Suprapubic skin (tissue), 4 donors: ENCODE data around the gene PTPRA. TPM values are rescaled to one million over a fixed set of nuclear protein-coding genes. Genes with fewer than 3 reads are reported as not detected.

Source experiments
- DNase-seq, 2 donors: peaks; one replicate each; pipeline ENCODE4 v3.0.0-alpha.2; 2019; ENCODE audit warnings: low spot score in 2 of 2
- H3K27ac ChIP-seq: fragments of 200-600 bp; sonication (generic); one replicate; pipeline ENCODE4 v1.5.1; 2019
- H3K27me3 ChIP-seq: fragments of 200-600 bp; sonication (generic); one replicate; pipeline ENCODE4 v1.5.1; 2019
- H3K36me3 ChIP-seq: fragments of 200-600 bp; sonication (generic); one replicate; pipeline ENCODE4 v1.5.1; 2019
- H3K4me1 ChIP-seq: fragments of 200-600 bp; sonication (generic); one replicate; pipeline ENCODE4 v1.5.1; 2019
- H3K4me3 ChIP-seq: fragments of 200-600 bp; sonication (generic); one replicate; pipeline ENCODE4 v1.5.1; 2019; ENCODE audit warnings: mild to moderate bottlenecking
- H3K9me3 ChIP-seq: fragments of 200-600 bp; sonication (generic); one replicate; pipeline ENCODE4 v1.5.1; 2019
- EP300 ChIP-seq: sonication (generic); formaldehyde crosslinking; IDR thresholded peaks from one replicate; pipeline ENCODE4 v1.6.1; 2017; ENCODE audit warnings: antibody characterized with exemption
- POLR2A ChIP-seq, 2 donors: fragments of 450-650 bp; IDR thresholded peaks; one replicate each; pipeline ENCODE4 v1.6.1; 2017; ENCODE audit warnings: antibody characterized with exemption in 2 of 2, mild to moderate bottlenecking in 2 of 2, moderate library complexity in 2 of 2
- POLR2AphosphoS5 ChIP-seq, 3 donors: sonication (generic); formaldehyde crosslinking; IDR thresholded peaks; one replicate each; pipeline ENCODE4 v1.6.1; 2017; ENCODE audit warnings: antibody characterized with exemption in 3 of 3
- WGBS: methylation state at CpG from one replicate; pipeline ENCODE4 v1.1.5; 2018; 5-methylcytosine and 5-hydroxymethylcytosine counted together
- total RNA-seq, 4 donors: library from RNA; depleted of rRNA; stranded (reverse); fragments of >200 nt; gene quantifications; one replicate each; pipeline ENCODE4 v1.1.0, GENCODE V29; 2016
- TF ChIP-seq, protein P1 (sequence below), 2 donors: fragments of 200-600 bp in 1 of 2; fragments of 450-650 bp in 1 of 2; sonication (generic) in 1 of 2; IDR thresholded peaks; one replicate each; pipeline ENCODE4 v1.5.1; 2016 to 2019; ENCODE audit warnings: antibody characterized with exemption in 2 of 2, mild to moderate bottlenecking in 1 of 2, moderate library complexity in 1 of 2

PTPRA gene
- total RNA-seq, 4 donors from 2014 or later = 47.7 to 83.0 (median 73.4) TPM

DNA sequence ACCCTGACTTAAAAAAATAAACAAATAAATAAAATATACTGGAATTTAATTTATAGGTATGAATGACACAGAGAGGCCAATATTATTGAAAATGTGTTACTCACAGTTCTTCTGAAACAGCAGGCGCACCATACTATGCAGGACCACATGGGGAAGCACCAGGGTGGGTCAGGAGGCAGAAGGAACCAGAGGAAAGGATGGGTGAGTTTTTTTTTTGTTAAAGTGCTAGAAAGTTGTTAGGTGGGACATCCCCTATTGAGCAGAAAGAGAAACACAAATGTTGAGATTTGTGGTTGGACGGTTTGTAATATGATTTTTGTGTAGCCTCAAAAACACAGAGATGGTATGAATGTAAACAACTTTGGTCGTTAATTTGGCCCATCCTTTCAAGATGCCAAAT is 26.0 kb downstream of the PTPRA start:
- H3K9me3 ChIP-seq = no peaks in the 10 kb centered on the region
- DNase-seq = no peak
- TF ChIP-seq POLR2A (IDR thresholded peaks at IDR 0.05) (no peak), EP300 (no peak), POLR2AphosphoS5 (IDR thresholded peaks at IDR 0.05) (no peak)
- TF ChIP-seq, protein P1, sequence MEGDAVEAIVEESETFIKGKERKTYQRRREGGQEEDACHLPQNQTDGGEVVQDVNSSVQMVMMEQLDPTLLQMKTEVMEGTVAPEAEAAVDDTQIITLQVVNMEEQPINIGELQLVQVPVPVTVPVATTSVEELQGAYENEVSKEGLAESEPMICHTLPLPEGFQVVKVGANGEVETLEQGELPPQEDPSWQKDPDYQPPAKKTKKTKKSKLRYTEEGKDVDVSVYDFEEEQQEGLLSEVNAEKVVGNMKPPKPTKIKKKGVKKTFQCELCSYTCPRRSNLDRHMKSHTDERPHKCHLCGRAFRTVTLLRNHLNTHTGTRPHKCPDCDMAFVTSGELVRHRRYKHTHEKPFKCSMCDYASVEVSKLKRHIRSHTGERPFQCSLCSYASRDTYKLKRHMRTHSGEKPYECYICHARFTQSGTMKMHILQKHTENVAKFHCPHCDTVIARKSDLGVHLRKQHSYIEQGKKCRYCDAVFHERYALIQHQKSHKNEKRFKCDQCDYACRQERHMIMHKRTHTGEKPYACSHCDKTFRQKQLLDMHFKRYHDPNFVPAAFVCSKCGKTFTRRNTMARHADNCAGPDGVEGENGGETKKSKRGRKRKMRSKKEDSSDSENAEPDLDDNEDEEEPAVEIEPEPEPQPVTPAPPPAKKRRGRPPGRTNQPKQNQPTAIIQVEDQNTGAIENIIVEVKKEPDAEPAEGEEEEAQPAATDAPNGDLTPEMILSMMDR (IDR thresholded peaks at IDR 0.05) = no peak
- H3K27me3 ChIP-seq = no peaks in the 10 kb centered on the region
- WGBS = 93% methylated on average over 3 of the region's 3 CpGs
- H3K4me1 ChIP-seq = peaks cover 3% of the 10 kb centered on the region
- H3K27ac ChIP-seq = no peak overlapping the region
- no peaks in the 10 kb centered on the region for H3K36me3 ChIP-seq
- H3K4me3 ChIP-seq = no peak overlapping the region

DNA sequence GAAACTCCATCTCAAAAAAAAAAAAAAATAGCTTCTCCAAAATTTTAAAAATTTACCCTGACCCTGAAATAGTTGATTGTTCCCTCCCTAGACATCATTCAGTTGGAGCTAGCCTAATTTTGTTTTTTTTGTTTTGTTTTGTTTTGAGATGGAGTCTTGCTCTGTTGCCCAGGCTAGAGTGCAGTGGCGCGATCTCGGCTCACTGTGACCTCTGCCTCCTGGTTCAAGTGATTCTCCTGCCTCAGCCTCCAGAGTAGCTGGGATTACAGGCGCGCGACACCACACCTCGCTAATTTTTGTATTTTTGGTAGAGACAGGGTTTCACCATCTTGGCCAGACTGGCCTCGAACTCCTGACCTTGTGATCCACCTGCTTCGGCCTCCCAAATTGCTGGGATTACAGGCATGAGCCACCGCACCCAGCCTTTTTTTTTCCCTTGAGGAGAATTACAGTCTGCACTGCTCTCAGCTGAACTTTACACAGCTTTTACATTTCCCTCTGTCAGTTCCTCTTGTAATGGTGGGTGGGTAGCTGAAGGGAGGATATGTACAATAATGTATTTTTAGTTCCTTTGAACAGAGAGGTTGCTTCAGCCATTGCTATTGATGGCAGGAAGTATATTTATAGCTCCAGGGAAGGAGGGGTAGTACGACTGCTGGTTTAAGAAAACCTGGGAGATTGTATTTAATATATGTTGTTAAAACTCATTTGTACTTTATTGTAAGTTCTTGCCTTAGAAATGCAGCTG is 27.7 kb downstream of the PTPRA start:
- no peaks in the 10 kb centered on the region for H3K27me3 ChIP-seq
- WGBS = 89% methylated on average over 11 of the region's 11 CpGs
- no peaks in the 10 kb centered on the region for H3K9me3 ChIP-seq
- no peak for DNase-seq
- TF ChIP-seq EP300 (no peak), POLR2A (IDR thresholded peaks at IDR 0.05) (no peak), POLR2AphosphoS5 (IDR thresholded peaks at IDR 0.05) (no peak)
- TF ChIP-seq, protein P1 (IDR thresholded peaks at IDR 0.05) = no peak
- H3K27ac ChIP-seq = no peak overlapping the region
- H3K4me1 ChIP-seq = peaks cover 3% of the 10 kb centered on the region
- H3K4me3 ChIP-seq = no peak overlapping the region
- H3K36me3 ChIP-seq = no peaks in the 10 kb centered on the region

DNA sequence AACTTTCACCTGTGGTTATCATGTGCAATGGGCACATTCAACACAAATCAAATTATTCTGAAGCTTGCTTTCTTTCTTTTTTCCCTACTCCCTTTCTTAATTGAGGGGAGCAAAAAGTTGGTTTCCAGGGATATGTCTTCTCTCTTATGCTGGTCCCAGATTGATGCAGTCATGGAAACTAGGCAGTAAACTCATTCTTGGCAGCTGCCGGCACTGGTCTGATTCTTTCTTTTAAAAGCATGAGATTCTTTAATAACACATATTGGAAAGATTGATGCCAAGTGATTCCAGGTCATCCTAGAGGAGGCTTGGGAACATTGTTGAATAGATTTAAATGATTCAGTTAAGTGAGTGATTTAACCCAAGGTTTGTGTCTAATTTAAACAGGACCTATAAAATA is 29.0 kb downstream of the PTPRA start:
- H3K27ac ChIP-seq = no peak overlapping the region
- no peak overlapping the region for H3K4me3 ChIP-seq
- 31% methylated on average over 1 of the region's 1 CpG for WGBS
- H3K4me1 ChIP-seq = peaks cover 3% of the 10 kb centered on the region
- no peak for TF ChIP-seq EP300
- no peak for TF ChIP-seq POLR2AphosphoS5 (IDR thresholded peaks at IDR 0.05)
- TF ChIP-seq, protein P1 (IDR thresholded peaks at IDR 0.05) = no peak
- no peak for TF ChIP-seq POLR2A (IDR thresholded peaks at IDR 0.05)
- no peaks in the 10 kb centered on the region for H3K9me3 ChIP-seq
- H3K36me3 ChIP-seq = no peaks in the 10 kb centered on the region
- no peaks in the 10 kb centered on the region for H3K27me3 ChIP-seq
- no peak for DNase-seq

DNA sequence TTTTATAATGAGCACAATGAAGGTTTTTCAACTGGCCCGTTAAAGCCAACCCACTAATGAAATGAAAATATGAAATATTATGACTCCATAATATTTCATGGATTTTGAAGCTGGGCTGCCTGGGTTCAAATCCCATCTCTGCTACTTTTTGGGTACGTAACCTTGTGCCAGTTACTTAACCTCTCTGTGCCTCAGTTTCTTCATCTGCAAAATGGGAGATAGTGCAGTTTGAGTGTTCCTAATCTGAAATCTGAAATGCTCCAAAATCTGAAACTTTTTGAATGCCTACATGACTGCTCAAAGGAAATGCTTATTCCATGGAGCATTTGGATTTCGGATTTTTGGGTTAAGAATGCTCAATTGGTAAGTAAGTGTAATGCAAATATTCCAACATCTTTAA is 29.5 kb downstream of the PTPRA start:
- TF ChIP-seq POLR2AphosphoS5 (IDR thresholded peaks at IDR 0.05) (no peak), EP300 (no peak), POLR2A (IDR thresholded peaks at IDR 0.05) (no peak)
- TF ChIP-seq, protein P1 (IDR thresholded peaks at IDR 0.05) = no peak
- peaks cover 3% of the 10 kb centered on the region for H3K4me1 ChIP-seq
- 92% methylated on average over 3 of the region's 3 CpGs for WGBS
- no peaks in the 10 kb centered on the region for H3K27me3 ChIP-seq
- no peaks in the 10 kb centered on the region for H3K9me3 ChIP-seq
- DNase-seq = no peak
- H3K4me3 ChIP-seq = no peak overlapping the region
- H3K27ac ChIP-seq = no peak overlapping the region
- H3K36me3 ChIP-seq = no peaks in the 10 kb centered on the region

DNA sequence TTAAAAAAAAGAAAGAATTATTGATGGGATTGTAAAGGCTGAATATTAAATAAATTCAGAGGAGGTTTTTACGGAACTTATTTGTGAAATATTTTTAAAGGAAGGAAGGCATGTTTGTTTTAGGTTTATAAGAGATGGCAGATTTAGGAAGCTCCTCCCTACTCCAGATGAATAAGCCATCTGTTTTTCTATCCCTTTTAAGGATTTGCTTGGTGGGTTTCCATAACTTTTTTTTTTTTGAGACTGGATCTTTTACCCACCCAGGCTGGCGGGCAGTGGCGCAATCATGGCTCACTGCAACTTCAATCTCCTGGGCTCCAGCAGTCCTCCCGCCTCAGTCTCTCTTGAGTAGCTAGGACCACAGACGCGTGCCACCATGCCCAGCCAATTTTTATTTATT is 30.4 kb downstream of the PTPRA start:
- H3K27ac ChIP-seq = no peak overlapping the region

More for the DNA sequence above, 30.4 kb downstream of the PTPRA start:
- Histone ChIP-seq H3K9me3 (no peaks in the 10 kb centered on the region), H3K36me3 (no peaks in the 10 kb centered on the region), H3K4me1 (peaks cover 3% of the 10 kb centered on the region), H3K4me3 (no peak overlapping the region), H3K27me3 (no peaks in the 10 kb centered on the region)
- TF ChIP-seq, protein P1 (IDR thresholded peaks at IDR 0.05) = no peak
- TF ChIP-seq POLR2AphosphoS5 (IDR thresholded peaks at IDR 0.05) = no peak
- no peak for TF ChIP-seq POLR2A (IDR thresholded peaks at IDR 0.05)
- no peak for DNase-seq
- WGBS = 95% methylated on average over 6 of the region's 6 CpGs
